CD4-positive, alpha-beta T cell treated with Interleukin-4 for 4 hours (primary cell): ENCODE data around the gene NRXN3.

Experiments used
- DNase-seq: peaks from one replicate; pipeline ENCODE4 v3.0.0-alpha.2; 2020

NRXN3 gene

DNA sequence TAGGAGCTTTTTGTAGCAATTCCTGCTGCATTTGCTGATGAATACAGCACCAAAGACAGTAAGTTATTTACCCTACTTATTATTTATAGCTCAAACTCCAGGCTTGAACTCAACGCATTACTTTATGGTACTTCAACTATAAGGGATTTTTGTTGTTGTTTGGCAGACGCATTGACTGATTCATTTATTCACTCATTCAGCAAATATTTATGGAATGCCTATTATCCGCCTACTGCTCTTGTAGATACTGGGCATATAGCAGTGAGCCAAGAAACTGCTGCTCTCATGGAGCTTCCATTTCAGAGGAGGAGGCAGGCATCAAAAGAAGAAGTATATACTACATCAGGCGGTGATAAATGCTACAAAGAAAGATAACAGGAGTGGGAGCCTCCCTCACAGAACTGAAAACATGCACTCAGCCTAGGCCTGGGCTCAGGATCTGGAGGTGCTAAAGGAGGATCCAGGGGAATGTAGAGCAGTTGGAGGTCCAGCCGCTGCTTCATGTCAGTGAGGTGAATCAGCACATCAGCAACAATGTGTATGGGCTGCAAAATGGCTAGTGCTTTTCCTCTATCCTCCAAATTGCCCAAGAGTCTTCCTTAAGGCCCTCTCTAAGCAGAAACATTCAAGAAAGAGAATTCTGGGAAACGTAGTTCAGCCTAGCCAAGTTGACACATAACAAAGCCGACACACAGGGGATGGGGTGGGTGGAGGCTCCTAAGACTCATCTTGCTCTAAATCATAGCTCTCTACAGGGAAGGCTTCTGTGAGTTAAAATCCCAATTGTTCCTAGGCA is 157.5 kb downstream of the NRXN3 start:
- no peak for DNase-seq

DNA sequence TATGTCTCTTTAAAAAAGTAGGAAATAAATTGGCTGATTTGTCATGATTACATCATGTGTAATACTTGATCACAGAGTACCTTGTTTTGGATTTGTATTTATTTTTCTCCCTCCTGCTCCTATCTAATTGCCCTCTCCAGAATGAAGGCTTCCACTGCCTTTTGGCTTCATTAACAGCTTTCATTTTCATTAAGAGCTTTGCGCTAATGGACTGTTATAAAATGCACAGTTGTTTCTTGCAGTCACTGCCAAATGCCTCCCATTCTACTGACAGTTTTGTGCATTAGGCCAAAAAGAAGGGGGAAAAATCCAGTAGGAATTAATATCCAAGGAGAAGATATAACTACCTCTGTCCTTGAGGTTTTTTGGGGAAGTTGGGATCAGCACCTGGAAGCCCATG is 159.2 kb downstream of the NRXN3 start:
- no peak for DNase-seq

DNA sequence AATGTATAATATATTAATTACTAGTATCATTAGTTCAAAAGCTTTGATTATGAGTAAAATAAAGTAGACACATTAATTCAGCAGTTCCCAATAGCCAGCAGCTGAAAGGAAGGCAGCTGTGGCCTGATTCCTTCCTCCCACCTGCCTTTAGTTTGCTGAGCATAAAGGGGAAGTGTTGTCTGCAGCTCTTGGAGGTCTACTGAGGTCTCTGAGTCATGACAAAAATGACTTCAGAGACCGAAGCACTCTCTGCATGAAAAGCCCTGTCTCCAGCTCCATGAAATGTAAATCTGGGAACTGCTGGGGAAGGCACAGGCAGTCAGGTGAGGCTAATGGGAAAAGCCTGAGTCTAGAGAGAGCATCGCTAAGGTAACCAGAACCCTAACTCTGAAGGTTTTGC is 165.4 kb downstream of the NRXN3 start:
- no peak for DNase-seq

DNA sequence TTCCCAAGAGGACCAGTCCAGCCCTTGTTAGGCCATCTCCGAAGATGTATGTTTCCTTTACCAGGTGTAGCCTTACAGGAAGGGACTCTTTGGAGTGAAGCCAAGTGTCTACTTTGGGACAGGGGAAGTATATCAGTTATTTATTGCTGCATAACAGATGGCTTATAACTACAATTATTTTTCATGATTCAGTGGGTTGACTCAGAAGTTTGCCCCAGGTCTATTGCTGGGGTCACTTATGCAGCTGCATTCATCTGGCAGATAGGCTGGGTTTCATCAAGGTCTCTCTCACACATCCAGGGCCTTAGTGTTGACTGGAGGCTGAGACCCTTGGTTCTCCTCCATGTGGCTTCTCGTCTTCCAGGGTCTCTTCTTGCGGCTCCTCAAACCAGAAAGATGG is 170.1 kb downstream of the NRXN3 start:
- no peak for DNase-seq

DNA sequence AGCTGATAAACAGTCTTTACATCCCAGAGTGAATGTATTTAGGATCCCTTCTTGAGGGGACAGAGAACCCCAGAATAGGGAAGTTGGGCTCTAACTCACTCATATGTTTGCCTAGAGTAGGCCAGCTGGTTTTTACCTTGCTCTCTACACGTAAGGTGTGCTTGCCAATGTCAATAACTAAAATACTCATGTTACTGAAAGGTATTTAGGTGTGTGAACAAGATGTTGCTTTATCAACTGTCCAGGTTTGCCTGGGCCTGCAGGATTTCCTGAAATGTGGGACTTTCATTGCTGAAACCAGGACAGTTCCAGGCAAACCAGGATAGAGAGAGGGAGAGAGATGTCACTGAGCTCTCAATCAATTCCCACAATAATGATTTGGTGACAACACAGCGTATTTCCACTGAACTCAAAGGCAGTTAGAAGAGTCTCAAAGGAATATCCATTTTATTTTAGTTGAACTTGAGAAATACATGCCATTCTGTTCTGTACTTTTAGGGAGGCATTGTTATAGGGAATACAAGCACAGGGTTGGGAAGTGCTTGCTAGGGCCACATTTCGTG is 171.7 kb downstream of the NRXN3 start:
- DNase-seq, result no peak

DNA sequence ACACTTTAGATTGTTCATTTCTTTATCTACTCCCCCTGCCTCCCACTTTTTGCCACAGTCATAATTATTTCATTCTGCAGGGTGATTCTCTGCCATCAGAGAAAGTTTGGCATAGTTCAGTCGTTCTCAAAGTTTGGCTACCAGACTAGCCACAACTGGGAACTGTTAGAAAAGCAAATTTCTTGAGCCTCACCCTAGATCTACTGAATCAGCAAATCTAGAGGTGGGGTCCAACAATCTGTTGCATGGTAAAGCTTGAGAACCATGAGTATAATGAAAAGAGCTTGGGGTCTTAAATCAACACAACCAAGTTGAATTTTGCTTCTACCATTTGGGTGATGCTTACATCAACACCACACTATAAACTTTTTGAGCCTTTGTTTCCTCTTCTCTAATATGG is 172.7 kb downstream of the NRXN3 start:
- DNase-seq, result no peak

DNA sequence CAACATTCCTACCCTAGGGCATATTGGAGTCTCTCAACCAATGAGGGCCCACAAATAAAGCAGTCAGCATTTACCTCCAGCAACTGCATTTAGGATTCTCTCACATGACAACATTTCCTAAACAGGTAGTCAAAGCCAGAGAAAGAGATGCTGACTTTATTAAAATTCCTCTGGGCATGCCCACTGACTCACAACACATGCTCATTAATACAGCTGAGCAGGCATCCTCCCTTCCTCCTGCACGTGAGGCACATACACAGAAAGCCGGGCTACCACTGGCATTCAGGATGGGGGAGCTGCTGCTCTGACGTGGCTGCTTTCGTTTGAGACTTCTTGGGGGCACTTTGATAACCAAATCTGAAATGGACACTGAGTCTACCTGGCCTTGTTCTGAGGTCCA is 174.1 kb downstream of the NRXN3 start:
- no peak for DNase-seq

DNA sequence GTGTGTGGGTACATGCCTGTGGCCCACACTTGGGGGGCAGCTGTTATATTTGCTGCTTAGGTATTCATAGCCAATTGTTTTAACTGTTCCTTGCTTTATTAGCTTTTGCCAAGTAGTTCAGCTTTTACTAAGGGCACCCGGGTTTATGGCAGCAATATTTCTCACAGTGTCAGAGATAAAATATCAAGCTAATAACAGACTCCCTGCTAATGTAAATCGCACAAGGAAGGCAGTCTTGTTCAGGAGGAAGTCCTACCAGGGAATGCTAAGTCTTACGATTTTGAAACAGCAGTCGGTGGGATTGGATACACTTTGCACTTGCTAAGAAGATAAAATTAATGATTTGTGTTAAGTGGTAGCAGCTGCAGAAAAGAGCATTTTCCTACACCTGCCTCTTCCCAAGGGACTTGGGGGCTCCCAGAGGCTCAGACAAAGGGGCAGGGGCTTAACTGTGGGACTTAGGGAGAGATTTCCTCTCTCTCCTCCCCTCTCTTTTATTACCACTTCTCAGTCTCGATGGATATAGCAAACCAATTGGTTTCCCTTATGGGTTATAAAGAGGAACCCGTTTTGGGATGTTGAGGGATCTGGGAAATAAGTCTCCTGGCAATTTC is 175.1 kb downstream of the NRXN3 start:
- no peak for DNase-seq

DNA sequence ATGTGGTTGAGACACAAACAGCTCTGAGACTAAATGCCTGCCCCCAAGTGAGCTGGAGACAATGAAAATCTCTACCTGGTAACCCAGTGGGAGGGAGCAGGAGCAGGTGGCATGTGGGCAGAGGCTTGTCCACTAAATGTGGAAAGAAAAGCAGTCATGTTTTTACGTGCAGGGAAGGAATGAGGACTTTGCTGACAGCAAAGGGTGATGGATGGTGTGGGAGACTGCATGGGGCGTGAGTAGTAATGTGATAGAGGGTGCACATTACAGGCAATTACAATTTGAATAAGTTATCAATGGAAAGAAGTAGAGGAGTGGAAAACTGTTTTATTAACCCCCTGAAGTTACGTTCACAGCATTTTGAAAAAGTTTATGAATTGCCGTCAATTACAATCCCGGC is 176.6 kb downstream of the NRXN3 start:
- DNase-seq, result no peak

DNA sequence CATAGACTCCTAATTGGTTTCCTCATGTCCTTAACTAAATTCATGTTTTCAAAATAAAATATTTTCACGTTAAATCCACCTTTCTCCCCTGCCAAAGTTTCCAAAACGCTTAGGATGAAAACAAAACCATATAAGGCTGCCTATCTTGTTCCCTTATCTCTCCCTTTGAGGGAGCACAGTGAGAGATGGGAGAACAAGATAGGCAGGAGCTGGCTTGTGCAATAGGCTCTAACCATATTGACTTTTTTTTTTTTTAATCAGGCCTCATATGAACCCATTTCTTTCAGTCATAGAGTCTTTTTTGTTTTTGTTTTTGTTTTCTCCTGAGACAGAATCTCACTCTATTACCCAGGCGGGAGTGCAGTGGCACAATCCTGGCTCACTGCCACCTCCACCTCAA is 184.9 kb downstream of the NRXN3 start:
- no peak for DNase-seq

DNA sequence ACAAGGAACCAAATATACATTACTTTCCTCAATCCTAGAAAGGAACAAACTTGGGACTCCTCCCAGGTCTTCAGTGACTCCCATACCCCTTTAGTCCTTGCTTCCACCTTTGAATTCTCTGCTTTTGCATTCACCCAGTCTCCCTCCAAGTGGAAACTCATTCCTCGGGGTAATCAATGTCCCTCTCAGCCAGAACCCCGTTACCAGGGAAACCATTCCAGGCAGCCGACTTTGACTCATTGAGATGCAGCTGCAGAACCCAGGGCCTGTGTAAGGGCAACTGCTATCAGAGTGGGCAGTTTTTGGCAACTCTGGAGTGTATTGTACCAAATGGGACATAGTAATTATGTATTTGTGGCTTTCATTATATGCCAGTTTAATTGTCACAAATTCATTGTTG is 186.2 kb downstream of the NRXN3 start:
- DNase-seq, result no peak

DNA sequence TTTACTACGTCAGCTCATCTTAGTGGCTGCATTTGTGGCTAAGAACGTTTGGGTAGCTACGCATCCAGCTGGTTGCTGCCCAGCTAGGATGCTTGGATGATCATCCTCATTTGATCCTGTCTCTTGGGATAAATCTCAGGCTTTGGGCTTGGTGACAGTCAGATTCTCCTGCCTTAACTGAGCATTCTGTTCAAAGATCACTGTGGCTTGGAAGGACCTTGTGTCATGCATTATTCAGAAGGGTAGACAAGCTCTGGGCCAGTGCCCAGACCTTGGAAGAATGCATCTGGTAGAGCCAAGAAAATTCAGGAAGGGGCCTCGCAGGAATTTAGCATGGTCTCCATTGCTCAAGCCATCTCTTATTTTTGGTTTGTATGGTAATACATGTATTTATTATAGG is 188.4 kb downstream of the NRXN3 start:
- DNase-seq, result no peak

DNA sequence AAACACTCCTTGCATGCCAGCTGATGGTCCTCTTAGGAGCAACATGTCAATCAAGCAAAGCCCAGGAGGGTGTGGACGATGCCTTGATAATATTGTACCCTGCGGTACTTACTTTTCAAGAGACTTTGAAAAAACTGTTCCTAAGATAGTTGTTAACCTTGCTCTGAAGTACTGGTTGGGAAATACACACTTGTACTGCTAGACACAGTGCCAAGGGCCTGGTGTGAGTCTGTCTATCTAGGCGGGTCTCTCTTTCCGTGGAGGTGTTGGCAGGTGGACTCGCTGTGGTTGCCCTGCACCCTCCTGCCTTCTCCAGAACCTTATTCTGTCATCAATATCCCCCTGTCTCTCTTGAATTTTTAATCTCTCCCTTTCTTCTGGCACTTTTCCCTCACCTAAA is 189.4 kb downstream of the NRXN3 start:
- no peak for DNase-seq

DNA sequence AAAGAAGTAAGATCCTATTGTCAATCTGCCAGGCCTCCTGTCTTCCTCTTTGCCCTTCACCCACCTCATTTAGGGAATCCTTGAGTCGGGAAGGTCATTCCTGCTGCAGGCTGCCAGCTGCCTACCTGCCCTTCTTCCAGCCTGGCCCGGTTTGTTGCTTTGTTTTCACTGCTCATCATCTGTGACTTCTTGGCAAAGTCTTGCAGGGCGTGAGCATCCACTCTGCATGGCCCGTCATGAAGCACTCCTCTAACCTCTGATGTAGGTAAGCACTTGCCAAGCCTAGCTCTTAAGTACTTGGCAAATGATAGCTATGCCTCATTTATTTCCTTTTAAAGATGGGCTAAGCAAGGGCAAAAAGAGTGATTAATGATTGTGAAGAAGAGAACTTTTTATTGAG is 192.8 kb downstream of the NRXN3 start:
- DNase-seq, result no peak

DNA sequence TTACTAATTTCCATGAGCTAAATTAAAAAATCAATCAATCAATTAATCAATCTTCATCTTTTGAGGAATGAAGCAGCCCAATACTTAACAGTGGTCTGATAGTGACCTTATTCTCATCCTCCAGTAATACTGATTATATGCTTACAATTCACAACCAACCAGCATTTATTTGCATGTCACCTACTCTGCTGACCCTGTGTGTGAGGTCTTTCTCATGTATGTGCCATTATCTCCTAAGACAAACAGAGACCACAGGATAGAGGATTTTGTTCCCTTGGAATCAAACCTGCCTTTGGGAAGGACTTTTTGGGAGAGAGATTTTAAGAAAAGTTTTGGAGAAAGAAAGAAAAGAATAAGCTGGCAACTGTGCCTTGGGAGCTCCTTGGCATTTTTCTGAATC is 197.2 kb downstream of the NRXN3 start:
- DNase-seq, result no peak

DNA sequence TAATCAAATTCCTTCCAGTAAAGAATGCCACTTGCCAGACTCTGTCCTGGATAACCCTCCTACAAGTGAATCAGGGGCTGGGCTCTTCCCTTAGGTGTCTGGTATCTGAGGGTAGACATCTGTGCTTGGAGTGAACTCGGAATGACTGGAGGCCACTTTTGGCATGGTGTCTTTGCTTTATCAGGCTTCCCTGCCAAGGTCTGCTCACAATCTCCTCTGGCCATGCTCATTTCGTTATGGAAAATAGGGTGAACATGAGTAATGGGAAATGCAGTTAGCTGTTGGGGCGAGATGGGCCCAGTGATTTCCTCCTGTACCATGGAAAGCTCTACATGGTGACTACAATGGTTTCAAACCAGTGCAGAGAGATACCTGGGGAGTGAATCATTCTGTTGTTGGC is 212.9 kb downstream of the NRXN3 start:
- no peak for DNase-seq

DNA sequence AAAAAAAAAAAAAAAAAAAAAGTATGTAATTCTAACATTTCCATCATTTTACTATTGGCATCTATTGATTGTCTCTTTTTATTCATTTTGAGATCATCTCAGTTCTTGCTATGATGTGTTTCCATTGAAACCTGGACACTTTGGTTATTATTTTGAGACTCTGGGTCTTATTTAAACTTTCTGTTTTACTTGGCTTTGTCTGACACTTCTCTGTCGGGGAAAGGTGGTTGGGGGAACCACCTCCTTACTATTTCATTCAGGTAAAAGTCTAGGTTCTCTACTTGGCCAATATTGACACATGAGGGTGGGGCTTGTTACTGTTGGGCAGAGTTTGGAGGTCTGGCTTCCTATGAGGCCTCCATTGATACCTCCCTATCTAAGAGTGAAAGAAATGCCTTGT is 228.0 kb downstream of the NRXN3 start:
- DNase-seq, result no peak

DNA sequence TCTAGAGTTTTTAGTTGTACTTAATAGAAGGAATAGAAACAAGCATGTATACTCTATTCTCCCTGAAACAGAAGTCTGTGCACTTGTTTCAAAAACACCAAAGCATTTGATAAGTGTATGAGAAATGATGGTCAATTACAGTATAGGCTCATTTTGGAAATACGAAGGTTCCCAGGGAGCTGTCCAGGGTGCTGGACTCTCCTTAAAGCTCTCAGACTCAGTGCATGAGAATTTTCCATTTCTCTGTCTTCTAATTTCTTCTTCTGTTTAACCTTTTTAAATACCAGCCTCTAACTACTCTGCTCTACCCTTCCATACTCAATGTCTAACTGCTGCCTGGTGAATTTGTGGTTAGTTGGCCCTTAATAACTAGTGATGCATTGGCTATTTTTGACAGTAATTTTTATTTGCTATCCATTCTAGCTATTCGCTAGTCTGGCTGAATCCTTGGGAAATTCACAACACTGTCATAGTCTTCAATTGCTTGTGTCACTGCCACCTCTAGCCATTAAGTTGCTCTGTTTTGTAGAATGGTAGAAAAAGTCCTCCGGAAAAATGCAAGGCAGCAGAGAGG is 229.2 kb downstream of the NRXN3 start:
- DNase-seq, result no peak

DNA sequence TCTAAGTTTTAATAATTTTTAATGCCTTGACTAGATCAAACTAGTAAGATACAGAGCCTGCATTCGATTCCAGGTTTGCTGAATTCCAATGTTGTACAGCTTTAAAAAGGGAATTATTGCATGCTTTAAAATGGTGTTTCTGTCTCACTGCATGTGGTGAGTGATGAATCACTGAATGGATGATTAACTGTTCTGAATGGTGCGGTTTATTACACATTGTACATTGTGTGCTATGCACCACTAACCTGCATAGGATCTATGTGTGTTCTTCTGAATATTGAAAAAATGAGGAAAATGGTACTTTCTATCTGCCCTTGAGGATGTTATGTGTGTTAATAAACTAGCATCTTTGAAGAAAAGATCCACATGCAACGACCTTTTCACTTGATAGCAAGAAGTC is 231.7 kb downstream of the NRXN3 start:
- DNase-seq, result no peak

DNA sequence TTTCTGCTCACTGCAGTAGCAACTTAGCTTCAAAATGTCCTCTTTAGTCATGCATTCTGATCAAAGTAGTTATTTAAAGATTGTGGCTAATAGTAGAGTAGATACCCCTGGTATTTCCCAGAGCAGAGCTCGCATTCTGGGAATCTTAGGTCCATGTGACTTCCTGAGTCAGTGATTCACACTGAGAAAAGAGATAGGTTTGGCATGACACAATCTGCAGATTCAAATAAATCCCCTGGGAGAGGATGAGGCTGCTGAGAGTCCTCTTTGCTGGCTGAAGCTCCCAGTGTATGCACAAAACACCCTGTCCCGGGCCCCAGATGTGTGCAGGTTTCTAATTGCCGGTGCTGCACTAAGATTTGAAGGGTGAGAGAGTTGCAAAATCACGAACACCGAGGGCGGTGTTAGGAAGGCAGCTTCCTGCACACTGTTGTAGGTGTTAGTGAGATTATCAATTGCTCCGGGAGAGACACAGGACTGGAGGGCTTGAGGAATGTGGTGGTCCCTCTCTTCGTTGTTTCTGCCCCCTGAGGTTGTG is 233.2 kb downstream of the NRXN3 start:
- DNase-seq, result no peak

DNA sequence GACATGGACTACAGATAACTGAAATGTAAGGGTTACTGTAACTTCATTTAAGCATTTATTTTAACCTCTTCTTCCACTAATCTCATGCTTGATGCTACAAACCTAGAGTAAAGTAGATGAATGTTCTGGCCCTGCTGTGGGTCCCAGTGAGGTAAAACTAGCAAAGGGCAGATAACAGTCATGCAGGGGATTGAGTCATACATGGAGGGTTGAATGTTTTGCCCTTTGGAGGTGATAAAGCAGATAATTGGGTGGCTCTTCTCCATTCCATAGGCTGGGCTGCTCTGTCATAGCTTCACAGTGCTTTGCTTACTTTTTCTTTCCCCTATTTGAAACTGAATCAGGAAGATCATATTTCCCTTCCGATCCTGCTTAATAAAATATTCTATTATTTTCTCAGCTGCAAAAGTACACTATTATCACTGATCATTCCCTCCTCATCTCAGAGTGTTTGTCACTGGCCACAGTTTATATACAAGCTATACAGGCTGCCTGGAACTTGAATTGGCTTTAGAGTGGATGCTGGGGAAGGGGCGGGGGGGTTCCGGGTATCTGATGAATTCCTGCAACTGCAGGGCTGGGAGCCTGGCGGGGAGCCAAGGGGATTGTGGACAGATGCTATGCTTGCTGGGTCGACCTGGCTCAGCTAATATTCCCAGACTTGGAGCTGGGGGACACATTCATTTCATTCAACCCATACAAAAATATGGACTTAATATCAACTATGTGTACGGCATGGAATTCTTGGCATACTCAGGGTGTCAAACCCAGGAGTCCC is 235.1 kb downstream of the NRXN3 start:
- DNase-seq, result no peak

DNA sequence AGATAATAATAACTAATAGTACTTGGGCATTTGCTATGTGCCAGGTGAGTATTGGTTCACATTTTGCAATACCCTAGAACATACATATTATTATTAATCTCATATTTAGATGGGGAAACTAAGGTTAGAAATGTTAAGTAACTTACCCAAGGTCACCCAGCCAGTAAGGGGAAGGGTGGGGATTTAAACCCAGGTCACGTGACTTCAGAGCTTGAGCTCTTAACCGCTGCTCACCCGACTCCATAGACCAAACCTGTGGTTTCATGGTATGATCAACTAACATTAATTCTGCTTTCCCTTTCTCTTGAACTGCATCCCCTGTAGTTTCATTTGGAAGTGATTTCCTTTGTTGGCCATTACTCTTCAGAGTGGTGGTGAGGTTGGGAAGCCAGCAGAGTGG is 242.3 kb downstream of the NRXN3 start:
- DNase-seq, result no peak

DNA sequence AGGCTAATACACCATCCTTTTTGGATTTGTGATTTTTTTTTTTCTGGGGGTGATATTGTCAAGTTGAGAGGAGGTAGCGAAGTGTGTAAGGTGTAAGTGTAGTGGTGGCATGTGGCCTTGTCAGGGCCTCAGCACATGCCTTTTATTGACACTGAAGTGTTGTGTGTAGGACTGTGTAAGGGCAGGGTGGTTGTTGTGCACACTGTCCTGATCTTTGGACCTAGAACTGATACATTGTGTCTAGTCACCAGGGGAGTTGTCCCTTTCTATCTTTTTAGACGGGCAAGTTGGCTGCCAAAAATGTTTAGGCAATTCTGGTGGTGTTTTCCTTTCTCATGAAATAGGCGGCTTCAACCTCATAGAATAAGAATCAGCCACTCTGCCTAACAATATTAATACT is 244.0 kb downstream of the NRXN3 start:
- DNase-seq, result no peak
